GM12878 (cell line): ENCODE measurements around the gene MEGF6. TPM values are rescaled to one million over a fixed set of nuclear protein-coding genes. Genes with fewer than 3 reads are reported as not detected.

ENCODE experiments used
- ATAC-seq: fragments of 200-7000 bp; cut with Tn5 transposase; 3 replicates; pipeline ENCODE4 v1.9.1; 2020; ENCODE audit warnings: mild to moderate bottlenecking, moderate library complexity
- BruUV-seq: library from RNA; stranded (reverse); fragments of 400-500 nt; replicated peaks from 2 replicates; lab custom pipeline; 2021; lab: Mats Ljungman, UMichigan
- CTCF ChIA-PET: fragments of 300-600 bp; sonication (Branson Sonifier 250); formaldehyde crosslinking; extraction: SDS; loops from one replicate; lab custom pipeline; 2021; ENCODE audit warnings: inconsistent platforms; lab: Yijun Ruan, JAX
- POLR2A ChIA-PET: fragments of 350-600 bp; formaldehyde crosslinking; extraction: SDS; loops from one replicate; lab custom pipeline; 2021; ENCODE audit warnings: inconsistent platforms; lab: Charles Lee
- RAD21 ChIA-PET: fragments of 300-600 bp; sonication (Branson Sonifier 250); formaldehyde crosslinking; loops from one replicate; lab custom pipeline; 2023; ENCODE audit warnings: antibody characterized with exemption; ENCODE audit not compliant: unreplicated experiment; lab: Charles Lee
- SMC1A ChIA-PET: fragments of 300-600 bp; sonication (Branson Sonifier 250); formaldehyde crosslinking; loops from one replicate; lab custom pipeline; 2023; ENCODE audit not compliant: unreplicated experiment, uncharacterized antibody; lab: Charles Lee
- DNase-seq: peaks from one replicate; pipeline ENCODE4 v3.0.0-alpha.2; 2011; ENCODE audit warnings: low read depth, low spot score
- FAIRE-seq: peaks from 3 replicates; lab custom pipeline; 2011; peaks lifted over from hg19 to GRCh38; lab: Jason Lieb, UNC
- H2AFZ ChIP-seq: 2 replicates; pipeline ENCODE4 v1.6.0; 2011; ENCODE audit warnings: low read depth, low read length, control low read depth; ENCODE audit not compliant: control insufficient read depth
- H3K27ac ChIP-seq: 2 replicates; pipeline ENCODE4 v1.5.1; 2011; ENCODE audit warnings: control low read depth; ENCODE audit not compliant: control insufficient read depth, insufficient read depth
- H3K27me3 ChIP-seq, 2 experiments: replicated peaks in 1 of 2; 2 replicates each; pipeline versions ENCODE4 v1.6.0 to v1.6.1; 2011; ENCODE audit warnings: low read length in 1 of 2; ENCODE audit not compliant: control insufficient read depth in 2 of 2, insufficient read depth in 2 of 2
- H3K36me3 ChIP-seq, 2 experiments: 2 replicates each; pipeline ENCODE4 v1.5.1; 2011; ENCODE audit warnings: low read length in 1 of 2; ENCODE audit not compliant: control insufficient read depth in 2 of 2, insufficient read depth in 2 of 2
- H3K4me1 ChIP-seq: 2 replicates; pipeline ENCODE4 v1.6.1; 2011; ENCODE audit warnings: mild to moderate bottlenecking, low read length, moderate library complexity, mixed read lengths; ENCODE audit not compliant: control insufficient read depth, insufficient read depth
- H3K4me2 ChIP-seq: 2 replicates; pipeline ENCODE4 v1.6.0; 2011; ENCODE audit warnings: control low read depth; ENCODE audit not compliant: control insufficient read depth, insufficient read depth
- H3K4me3 ChIP-seq: fragments of 200-600 bp; sonication (generic); 2 replicates; pipeline ENCODE4 v1.5.1; 2016
- H3K79me2 ChIP-seq: 2 replicates; pipeline ENCODE4 v1.6.0; 2011; ENCODE audit warnings: low read length; ENCODE audit not compliant: control insufficient read depth, insufficient read depth
- H3K9ac ChIP-seq: 2 replicates; pipeline ENCODE4 v1.8.0; 2011; ENCODE audit warnings: low read length, control low read depth, mixed read lengths; ENCODE audit not compliant: control insufficient read depth, insufficient read depth
- H3K9me3 ChIP-seq: replicated peaks from 3 replicates; pipeline ENCODE4 v1.5.1; 2011; ENCODE audit warnings: mild to moderate bottlenecking, low read length; ENCODE audit not compliant: control insufficient read depth, insufficient read depth
- H4K20me1 ChIP-seq: 2 replicates; pipeline ENCODE4 v1.6.0; 2011; ENCODE audit not compliant: control insufficient read depth, insufficient read depth
- BHLHE40 ChIP-seq, 2 experiments: fragments of 450-650 bp in 1 of 2; IDR thresholded peaks; 2 replicates each; pipeline ENCODE4 v1.6.1; 2011 to 2017; ENCODE audit warnings: low read depth in 2 of 2, borderline replicate concordance in 1 of 2, improper control_type of control experiment in 1 of 2, low read length in 1 of 2, mild to moderate bottlenecking in 1 of 2
- CBFB ChIP-seq: IDR thresholded peaks from 2 replicates; pipeline ENCODE4 v1.6.1; 2016; ENCODE audit warnings: antibody characterized with exemption, low read depth
- CREB1 ChIP-seq: IDR thresholded peaks from 2 replicates; pipeline ENCODE4 v1.6.1; 2012; ENCODE audit warnings: low read depth, mild to moderate bottlenecking, inconsistent platforms
- CUX1 ChIP-seq: IDR thresholded peaks from 2 replicates; pipeline ENCODE4 v1.6.1; 2012; ENCODE audit warnings: improper control_type of control experiment, low read depth, low read length; ENCODE audit not compliant: insufficient replicate concordance
- DPF2 ChIP-seq: fragments of 450-650 bp; IDR thresholded peaks from 2 replicates; pipeline ENCODE4 v1.6.1; 2017; ENCODE audit warnings: mild to moderate bottlenecking
- MYB ChIP-seq: fragments of 150-350 bp; IDR thresholded peaks from 2 replicates; pipeline ENCODE4 v1.6.1; 2014; ENCODE audit warnings: mild to moderate bottlenecking, low read depth, low read length, borderline replicate concordance
- WRNIP1 ChIP-seq: IDR thresholded peaks from 2 replicates; pipeline ENCODE4 v1.6.1; 2011; ENCODE audit warnings: low read depth, low read length, improper control_type of control experiment, borderline replicate concordance
- ZZZ3 ChIP-seq: IDR thresholded peaks from 2 replicates; pipeline ENCODE4 v1.6.1; 2011; ENCODE audit warnings: low read depth; ENCODE audit not compliant: control insufficient read depth, insufficient read length
- WGBS: methylation state at CpG from one replicate; pipeline ENCODE4 v1.1.6; 2016; ENCODE audit warnings: low lambda C conversion rate; ENCODE audit not compliant: insufficient replicate concordance, insufficient coverage; ENCODE audit errors: missing lambda C conversion rate; 5-methylcytosine and 5-hydroxymethylcytosine counted together
- in situ Hi-C: fragments of 300-500 bp; cut with MboI; formaldehyde crosslinking; loops from 9 replicates; pipeline ENCODE4 v1.14.3; 2018; ENCODE audit warnings: mixed read lengths
- intact Hi-C: fragments of 100-400 bp; cut with micrococcal nuclease; formaldehyde crosslinking; loops from one replicate; pipeline ENCODE4 v1.14.2; 2022; ENCODE audit not compliant: unreplicated experiment
- polyA plus RNA-seq, 11 experiments: library from polyadenylated mRNA; depleted of rRNA in 4 of 11; unstranded in 6 of 11; stranded (reverse) in 5 of 11; fragments of >200 nt; fragmentation: Nextera tagmentation in 4 of 11; fragmentation: Illumina TruSeq in 1 of 11; extraction: Ambion mirVana in 4 of 11; extraction: Trizol in 1 of 11; gene quantifications; 1 replicate in 1 of 11; 2 replicates in 10 of 11; pipeline versions ENCODE4 v1.2.1 to v1.2.3, GENCODE V29; 2011 to 2016; ENCODE audit warnings: inconsistent platforms in 2 of 11, missing spikeins in 2 of 11, low read depth in 1 of 11
- total RNA-seq, 4 experiments: library from RNA; depleted of rRNA in 3 of 4; stranded (reverse); fragments of >200 nt in 3 of 4; fragmentation: Illumina TruSeq in 1 of 4; extraction: Trizol in 1 of 4; gene quantifications; 2 replicates each; pipeline versions ENCODE4 v1.2.1 to v1.2.3, GENCODE V29; 2013 to 2021
- TF ChIP-seq, protein P1 (sequence below): IDR thresholded peaks from 2 replicates; pipeline ENCODE4 v1.6.1; 2012; ENCODE audit warnings: low read depth, low read length, improper control_type of control experiment
- TF ChIP-seq, protein P2 (sequence below): IDR thresholded peaks from 2 replicates; pipeline ENCODE4 v1.6.1; 2011; ENCODE audit warnings: mild to moderate bottlenecking, low read depth, low read length, moderate library complexity; ENCODE audit not compliant: insufficient replicate concordance

MEGF6 gene
- total and polyA plus RNA-seq, 10 of the 15 experiments (the other 5 are each of a cell fraction or from before 2014, with no cell fraction given) = 0.03 to 0.41 TPM; not detected in 8

DNA sequence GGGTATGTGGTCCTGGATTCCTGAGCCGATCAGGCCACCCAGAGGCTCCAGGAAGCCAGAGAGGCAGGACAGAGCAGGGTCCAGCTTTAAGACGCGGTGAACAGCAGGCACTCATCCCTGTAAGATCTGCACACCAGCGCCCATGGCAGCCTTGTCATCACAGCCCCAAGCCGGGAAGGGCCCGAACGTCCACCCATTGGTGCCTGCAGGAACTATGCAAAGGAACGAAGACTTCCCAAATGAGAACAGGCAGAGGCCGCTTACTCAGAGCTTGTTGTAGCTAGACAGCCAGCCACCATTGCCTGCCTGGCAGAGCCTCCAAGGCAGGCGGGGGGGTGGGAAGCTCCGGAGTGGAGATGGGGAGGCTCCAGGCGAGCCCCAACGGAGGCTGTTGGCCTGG lies 169.0 kb downstream of the MEGF6 start:
- Histone ChIP-seq H3K79me2 (no peaks in the 10 kb centered on the region), H3K4me2 (no peak overlapping the region), H3K27me3 (peaks cover 0 to 4% of the 10 kb centered on the region in 2 experiments; a peak in 2 of 4 replicates), H3K27ac (no peak overlapping the region), H3K9me3 (no peaks in the 10 kb centered on the region), H3K36me3 (no peaks in the 10 kb centered on the region), H3K9ac (no peak overlapping the region), H3K4me3 (no peak overlapping the region), H4K20me1 (no peaks in the 10 kb centered on the region), H3K4me1 (no peaks in the 10 kb centered on the region), H2AFZ (no peak overlapping the region)
- DNase-seq (no peak), ATAC-seq (no peak), FAIRE-seq (no peak)
- SMC1A ChIA-PET = no interaction called here
- POLR2A ChIA-PET = no interaction called here
- in situ Hi-C loops (no loop called here), intact Hi-C loops (no loop called here)
- no peak for TF ChIP-seq BHLHE40 (IDR thresholded peaks at IDR 0.05; ENCODE audit: borderline replicate concordance in 1 of 2, low read depth in 2 of 2, low read length in 1 of 2)
- no peak for TF ChIP-seq WRNIP1
- TF ChIP-seq ZZZ3 = no peak
- no peak for TF ChIP-seq MYB
- TF ChIP-seq, protein P1, sequence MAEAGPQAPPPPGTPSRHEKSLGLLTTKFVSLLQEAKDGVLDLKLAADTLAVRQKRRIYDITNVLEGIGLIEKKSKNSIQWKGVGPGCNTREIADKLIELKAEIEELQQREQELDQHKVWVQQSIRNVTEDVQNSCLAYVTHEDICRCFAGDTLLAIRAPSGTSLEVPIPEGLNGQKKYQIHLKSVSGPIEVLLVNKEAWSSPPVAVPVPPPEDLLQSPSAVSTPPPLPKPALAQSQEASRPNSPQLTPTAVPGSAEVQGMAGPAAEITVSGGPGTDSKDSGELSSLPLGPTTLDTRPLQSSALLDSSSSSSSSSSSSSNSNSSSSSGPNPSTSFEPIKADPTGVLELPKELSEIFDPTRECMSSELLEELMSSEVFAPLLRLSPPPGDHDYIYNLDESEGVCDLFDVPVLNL = no peak
- TF ChIP-seq CBFB = no peak
- TF ChIP-seq, protein P2, sequence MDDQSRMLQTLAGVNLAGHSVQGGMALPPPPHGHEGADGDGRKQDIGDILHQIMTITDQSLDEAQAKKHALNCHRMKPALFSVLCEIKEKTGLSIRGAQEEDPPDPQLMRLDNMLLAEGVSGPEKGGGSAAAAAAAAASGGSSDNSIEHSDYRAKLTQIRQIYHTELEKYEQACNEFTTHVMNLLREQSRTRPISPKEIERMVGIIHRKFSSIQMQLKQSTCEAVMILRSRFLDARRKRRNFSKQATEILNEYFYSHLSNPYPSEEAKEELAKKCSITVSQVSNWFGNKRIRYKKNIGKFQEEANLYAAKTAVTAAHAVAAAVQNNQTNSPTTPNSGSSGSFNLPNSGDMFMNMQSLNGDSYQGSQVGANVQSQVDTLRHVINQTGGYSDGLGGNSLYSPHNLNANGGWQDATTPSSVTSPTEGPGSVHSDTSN = no peak
- TF ChIP-seq CUX1 = no peak
- no peak for TF ChIP-seq CREB1
- TF ChIP-seq DPF2 = no peak
- CTCF ChIA-PET = no interaction called here
- WGBS = 26% methylated on average over 13 of the region's 13 CpGs
- BruUV-seq = no TSS peak
- RAD21 ChIA-PET = interaction anchor here (1.4 kb wide), 1 partner anchor 10 kb away, joined by 4 read pairs; no protein-coding TSS in a partner anchor
